ENCODE data around the gene SOWAHA. TPM values are rescaled to one million over a fixed set of nuclear protein-coding genes. Genes with fewer than 3 reads are reported as not detected.

The SOWAHA gene
- total RNA-seq, 4 donors from 2014 or later, result 0.27 to 0.87 TPM; not detected in 2

DNA sequence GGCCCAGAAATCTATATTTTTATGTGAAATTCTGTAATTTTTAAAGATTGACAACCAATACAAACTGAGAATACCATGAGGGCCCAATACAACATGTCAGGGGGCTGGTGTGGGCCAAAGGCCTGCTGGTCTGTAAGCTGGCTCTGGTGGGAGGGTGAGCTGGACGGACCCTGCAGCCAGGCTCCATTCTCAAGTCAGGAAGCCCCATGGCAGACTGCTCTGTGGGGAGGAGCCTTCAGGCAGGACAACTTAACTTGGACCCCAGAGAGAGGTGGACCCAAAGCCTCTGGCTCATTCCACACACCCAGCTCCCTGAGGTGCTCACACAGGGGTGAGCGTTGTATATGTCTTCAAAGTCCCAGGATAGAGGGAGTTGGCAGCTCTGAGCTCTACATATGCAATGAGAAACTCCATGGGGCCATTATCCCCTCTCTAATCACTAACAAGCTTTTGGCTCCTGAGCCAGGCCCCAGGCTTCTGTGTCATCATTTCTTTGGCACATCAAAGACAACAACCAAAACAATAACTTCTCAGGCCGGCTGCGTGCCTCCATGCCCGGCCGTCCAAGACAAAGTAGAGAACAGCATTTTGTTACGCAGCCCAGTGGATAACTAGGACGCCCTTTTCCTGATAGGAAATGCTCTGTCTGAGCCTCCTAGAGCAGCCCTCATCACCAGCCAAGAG lies 42.5 kb upstream of the SOWAHA start:
- no peaks in the 10 kb centered on the region for H3K27me3 ChIP-seq
- ATAC-seq, result peak; percentile 19
- H3K4me1 ChIP-seq, result peaks cover 0 to 96% (median 58%) of the 10 kb centered on the region in 3 donors
- no peak overlapping the region for H3K4me3 ChIP-seq
- no peaks in the 10 kb centered on the region for H3K36me3 ChIP-seq
- no peak for TF ChIP-seq POLR2A (IDR thresholded peaks at IDR 0.05)
- TF ChIP-seq, protein P1, sequence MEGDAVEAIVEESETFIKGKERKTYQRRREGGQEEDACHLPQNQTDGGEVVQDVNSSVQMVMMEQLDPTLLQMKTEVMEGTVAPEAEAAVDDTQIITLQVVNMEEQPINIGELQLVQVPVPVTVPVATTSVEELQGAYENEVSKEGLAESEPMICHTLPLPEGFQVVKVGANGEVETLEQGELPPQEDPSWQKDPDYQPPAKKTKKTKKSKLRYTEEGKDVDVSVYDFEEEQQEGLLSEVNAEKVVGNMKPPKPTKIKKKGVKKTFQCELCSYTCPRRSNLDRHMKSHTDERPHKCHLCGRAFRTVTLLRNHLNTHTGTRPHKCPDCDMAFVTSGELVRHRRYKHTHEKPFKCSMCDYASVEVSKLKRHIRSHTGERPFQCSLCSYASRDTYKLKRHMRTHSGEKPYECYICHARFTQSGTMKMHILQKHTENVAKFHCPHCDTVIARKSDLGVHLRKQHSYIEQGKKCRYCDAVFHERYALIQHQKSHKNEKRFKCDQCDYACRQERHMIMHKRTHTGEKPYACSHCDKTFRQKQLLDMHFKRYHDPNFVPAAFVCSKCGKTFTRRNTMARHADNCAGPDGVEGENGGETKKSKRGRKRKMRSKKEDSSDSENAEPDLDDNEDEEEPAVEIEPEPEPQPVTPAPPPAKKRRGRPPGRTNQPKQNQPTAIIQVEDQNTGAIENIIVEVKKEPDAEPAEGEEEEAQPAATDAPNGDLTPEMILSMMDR (IDR thresholded peaks at IDR 0.05), result no peak
- no peak for TF ChIP-seq POLR2AphosphoS5 (IDR thresholded peaks at IDR 0.05)
- TF ChIP-seq EP300 (IDR thresholded peaks at IDR 0.05), result no peak
- 43% methylated on average over 4 of the region's 8 CpGs; no CpG with 5 or more reads in 1 of the 2 donors for WGBS, 2 donors (ENCODE audit: low coverage in 1 of 2)
- no peaks in the 10 kb centered on the region for H3K9me3 ChIP-seq
- H3K27ac ChIP-seq, result peak overlapping the region in 3 of 4 donors; percentile 47 to 68 (median 64)

DNA sequence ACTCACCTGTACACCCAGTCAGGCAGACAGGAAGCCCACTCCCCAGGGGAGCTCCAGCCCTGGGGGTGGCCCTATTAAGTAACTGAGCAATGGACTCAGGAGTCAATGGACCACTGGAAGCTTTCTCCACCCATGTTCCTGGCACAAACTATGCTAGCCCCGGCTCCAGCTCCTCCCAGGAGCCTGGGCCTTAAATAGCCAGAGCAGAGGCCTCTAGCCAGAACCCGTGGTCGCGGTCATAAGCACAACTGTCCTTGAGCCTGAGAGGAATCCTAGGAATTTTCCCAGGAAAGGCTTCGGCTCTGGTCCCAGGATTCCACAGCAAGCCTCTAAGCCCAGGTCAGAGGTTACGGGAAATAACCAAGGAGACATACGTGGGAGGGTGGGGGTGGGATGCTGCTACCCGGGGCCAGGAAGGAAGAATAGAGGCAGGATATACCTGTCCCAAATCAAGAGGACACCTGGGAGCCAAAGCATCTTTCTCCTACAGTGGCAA lies 41.6 kb upstream of the SOWAHA start:
- ATAC-seq, result peak; percentile 57
- WGBS, 2 donors (ENCODE audit: low coverage in 1 of 2), result 37 to 68% methylated on average over 4 of the region's 8 CpGs
- Histone ChIP-seq H3K27me3 (no peaks in the 10 kb centered on the region), H3K4me1 (peaks cover 0 to 96% (median 57%) of the 10 kb centered on the region in 3 donors), H3K9me3 (no peaks in the 10 kb centered on the region), H3K36me3 (no peaks in the 10 kb centered on the region), H3K27ac (peak overlapping the region in 3 of 4 donors; percentile 63 to 68 (median 64)), H3K4me3 (no peak overlapping the region)
- no peak for TF ChIP-seq POLR2AphosphoS5 (IDR thresholded peaks at IDR 0.05)
- TF ChIP-seq POLR2A (IDR thresholded peaks at IDR 0.05), result no peak
- TF ChIP-seq, protein P1 (IDR thresholded peaks at IDR 0.05), result no peak
- no peak for TF ChIP-seq EP300 (IDR thresholded peaks at IDR 0.05)

DNA sequence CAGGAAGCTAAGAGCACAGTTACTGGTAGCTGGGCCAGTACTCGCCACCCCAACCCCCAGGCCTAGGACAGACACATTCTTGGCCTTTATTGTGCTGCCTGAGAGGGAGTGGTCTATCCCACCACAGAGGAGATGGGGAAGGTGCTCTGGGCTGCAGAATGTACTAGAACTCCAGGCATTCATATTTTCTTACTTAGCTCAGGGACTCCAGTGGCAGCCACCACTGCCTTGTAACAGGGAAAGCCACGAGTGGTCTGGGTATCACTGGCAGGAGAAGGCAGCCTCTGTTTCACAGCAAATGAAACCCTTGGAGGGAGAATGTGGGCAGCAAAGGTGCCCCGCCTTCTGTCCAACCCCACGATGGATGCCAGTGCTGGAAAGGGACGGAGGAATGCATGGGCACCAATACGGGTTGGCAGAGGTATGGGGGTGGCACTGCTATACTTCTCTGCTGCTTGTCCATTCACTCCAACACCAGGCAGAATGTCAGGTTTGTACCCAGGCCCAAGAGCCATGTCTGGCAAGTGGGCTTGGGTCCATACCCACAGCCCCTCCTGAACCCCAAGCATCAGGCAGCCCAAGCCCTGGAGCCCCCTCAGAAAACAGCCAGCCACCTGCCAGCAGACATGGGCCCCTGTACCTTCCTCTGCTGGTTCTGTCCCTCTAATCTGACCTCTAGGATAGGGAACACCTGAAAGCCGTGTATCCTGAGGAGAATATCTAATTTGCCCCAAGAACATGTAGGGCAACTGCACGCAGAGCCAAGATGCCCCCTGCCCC lies 40.6 kb upstream of the SOWAHA start:
- TF ChIP-seq EP300 (IDR thresholded peaks at IDR 0.05), result no peak
- TF ChIP-seq, protein P1 (IDR thresholded peaks at IDR 0.05), result no peak
- no peak for TF ChIP-seq POLR2A (IDR thresholded peaks at IDR 0.05)
- TF ChIP-seq POLR2AphosphoS5 (IDR thresholded peaks at IDR 0.05), result no peak

DNA sequence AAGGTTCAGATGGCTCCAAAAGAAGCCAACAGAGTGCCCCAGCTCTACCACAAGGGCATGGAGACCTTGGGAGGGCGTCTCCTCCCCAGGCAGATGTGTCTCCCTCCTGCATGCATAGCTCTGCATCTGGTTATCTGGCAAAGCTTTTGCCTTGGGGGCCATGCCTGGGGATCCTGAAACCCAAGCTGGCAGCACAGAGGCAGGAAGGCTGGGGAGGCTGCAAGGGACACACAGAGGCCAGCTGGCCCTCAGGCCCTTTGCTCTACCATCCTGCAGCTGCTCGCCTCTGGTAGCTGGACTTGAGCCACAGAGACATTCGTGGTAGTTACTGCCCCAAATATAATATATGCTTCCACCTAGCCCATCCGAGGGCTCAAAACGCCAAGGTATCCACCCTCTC lies 40.0 kb upstream of the SOWAHA start:
- H3K27me3 ChIP-seq, result no peaks in the 10 kb centered on the region
- no peak for ATAC-seq
- H3K9me3 ChIP-seq, result no peaks in the 10 kb centered on the region
- peaks cover 0 to 88% (median 42%) of the 10 kb centered on the region in 3 donors for H3K4me1 ChIP-seq
- H3K4me3 ChIP-seq, result no peak overlapping the region
- no peaks in the 10 kb centered on the region for H3K36me3 ChIP-seq
- whole genome bisulfite sequencing, 2 donors (ENCODE audit: low coverage in 1 of 2), result 75 to 80% methylated on average over 2 of the region's 5 CpGs
- no peak for TF ChIP-seq EP300 (IDR thresholded peaks at IDR 0.05)
- TF ChIP-seq POLR2AphosphoS5 (IDR thresholded peaks at IDR 0.05), result no peak
- no peak for TF ChIP-seq POLR2A (IDR thresholded peaks at IDR 0.05)
- TF ChIP-seq, protein P1 (IDR thresholded peaks at IDR 0.05), result no peak
- H3K27ac ChIP-seq, result peak overlapping the region in 2 of 4 donors; percentile 63 to 68

More for the DNA sequence above, 40.6 kb upstream of the SOWAHA start:
- Histone ChIP-seq H3K4me3 (no peak overlapping the region), H3K4me1 (peaks cover 0 to 88% (median 47%) of the 10 kb centered on the region in 3 donors), H3K27ac (peak overlapping the region in 3 of 4 donors; percentile 63 to 68 (median 64)), H3K36me3 (no peaks in the 10 kb centered on the region), H3K27me3 (no peaks in the 10 kb centered on the region), H3K9me3 (no peaks in the 10 kb centered on the region)
- 59 to 60% methylated on average over 3 to 5 of the region's 8 CpGs for WGBS, 2 donors (ENCODE audit: low coverage in 1 of 2)
- no peak for ATAC-seq
